BE2C (cell line): ENCODE measurements around the gene HDAC1.

Experiments
- DNase-seq: peaks from one replicate; pipeline ENCODE4 v3.0.0-alpha.2; 2020
- H3K27me3 ChIP-seq: fragments of 250-450 bp; sonication (Bioruptor Pico); 2 replicates; pipeline ENCODE4 v1.5.1; 2020; ENCODE audit warnings: mild to moderate bottlenecking
- H3K36me3 ChIP-seq: fragments of 250-450 bp; sonication (Bioruptor Pico); 2 replicates; pipeline ENCODE4 v1.5.1; 2020; ENCODE audit warnings: mild to moderate bottlenecking
- H3K4me1 ChIP-seq: fragments of 250-450 bp; sonication (Bioruptor Pico); 2 replicates; pipeline ENCODE4 v1.5.1; 2020
- H3K4me3 ChIP-seq: 2 replicates; pipeline ENCODE4 v1.5.1; 2011; ENCODE audit warnings: low read depth, low read length
- H3K9me3 ChIP-seq: fragments of 250-450 bp; sonication (Bioruptor Pico); 2 replicates; pipeline ENCODE4 v1.5.1; 2020
- TF ChIP-seq, protein P1 (sequence below): IDR thresholded peaks from 2 replicates; pipeline ENCODE4 v1.5.1; 2012; ENCODE audit warnings: mild to moderate bottlenecking, low read depth, low read length

The HDAC1 gene

DNA sequence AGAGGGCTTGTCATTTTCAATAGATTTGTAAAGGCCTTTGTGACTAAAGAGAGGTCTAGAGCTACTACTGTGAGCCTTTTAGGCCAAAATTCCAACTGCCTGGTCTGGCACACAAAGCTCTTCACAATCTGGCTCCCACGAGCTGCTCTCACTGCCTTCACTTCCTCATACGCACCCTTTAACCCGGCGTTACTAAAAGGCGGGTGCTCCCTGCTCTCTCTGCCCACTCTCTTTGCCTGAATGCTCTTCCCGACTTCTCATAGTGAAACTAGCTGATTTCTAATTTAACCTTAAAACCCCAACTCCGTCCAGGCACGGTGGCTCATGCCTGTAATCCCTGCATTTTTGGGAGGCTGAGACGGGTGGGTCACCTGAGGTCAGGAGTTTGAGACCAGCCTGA lies 88.2 kb downstream of the HDAC1 start:
- TF ChIP-seq, protein P1, sequence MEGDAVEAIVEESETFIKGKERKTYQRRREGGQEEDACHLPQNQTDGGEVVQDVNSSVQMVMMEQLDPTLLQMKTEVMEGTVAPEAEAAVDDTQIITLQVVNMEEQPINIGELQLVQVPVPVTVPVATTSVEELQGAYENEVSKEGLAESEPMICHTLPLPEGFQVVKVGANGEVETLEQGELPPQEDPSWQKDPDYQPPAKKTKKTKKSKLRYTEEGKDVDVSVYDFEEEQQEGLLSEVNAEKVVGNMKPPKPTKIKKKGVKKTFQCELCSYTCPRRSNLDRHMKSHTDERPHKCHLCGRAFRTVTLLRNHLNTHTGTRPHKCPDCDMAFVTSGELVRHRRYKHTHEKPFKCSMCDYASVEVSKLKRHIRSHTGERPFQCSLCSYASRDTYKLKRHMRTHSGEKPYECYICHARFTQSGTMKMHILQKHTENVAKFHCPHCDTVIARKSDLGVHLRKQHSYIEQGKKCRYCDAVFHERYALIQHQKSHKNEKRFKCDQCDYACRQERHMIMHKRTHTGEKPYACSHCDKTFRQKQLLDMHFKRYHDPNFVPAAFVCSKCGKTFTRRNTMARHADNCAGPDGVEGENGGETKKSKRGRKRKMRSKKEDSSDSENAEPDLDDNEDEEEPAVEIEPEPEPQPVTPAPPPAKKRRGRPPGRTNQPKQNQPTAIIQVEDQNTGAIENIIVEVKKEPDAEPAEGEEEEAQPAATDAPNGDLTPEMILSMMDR = no peak
- Histone ChIP-seq H3K4me3 (no peak overlapping the region), H3K36me3 (no peaks in the 10 kb centered on the region; the same call in 1 of the 2 replicates), H3K9me3 (no peaks in the 10 kb centered on the region), H3K4me1 (no peaks in the 10 kb centered on the region), H3K27me3 (no peaks in the 10 kb centered on the region)
- DNase-seq = no peak
